ENCODE data around the gene DMXL1.
A peak's percentile ranks its signal among the peaks of the same experiment; 100 is the strongest.
"Not testable (repeated sequence)": the region's sequence is repeated elsewhere in the genome, so short reads cannot be mapped to it uniquely, and the experiment has no call there.

The DMXL1 gene

DNA sequence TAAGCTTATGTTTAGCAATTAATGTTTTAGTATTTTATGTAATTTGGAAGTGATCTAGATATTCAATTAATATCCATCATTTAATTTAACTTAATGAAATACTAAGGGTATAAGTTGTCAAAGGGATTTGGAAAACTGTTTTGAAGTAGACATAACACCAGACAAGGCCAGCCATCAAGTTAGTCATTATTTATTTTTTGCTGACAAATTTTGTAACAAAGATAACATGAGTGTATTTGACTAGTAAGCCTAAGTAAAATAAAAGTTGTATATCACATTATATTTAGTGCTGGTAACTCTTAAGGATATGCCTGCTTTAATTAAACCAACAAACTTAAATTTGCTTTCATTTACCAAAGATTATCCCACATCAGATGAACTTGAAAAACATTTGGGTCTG, 159.1 kb downstream of the DMXL1 start:
- H3K27me3 ChIP-seq (ENCODE audit: control insufficient read depth in 2 of 2, insufficient read depth in 2 of 2, low read length in 2 of 2) = no peaks in the 10 kb centered on the region
- H3K27ac ChIP-seq (ENCODE audit: low read depth in 2 of 2, low read length in 2 of 2) = no peak overlapping the region
- H3K36me3 ChIP-seq (ENCODE audit: control insufficient read depth in 2 of 2, insufficient read depth in 2 of 2, low read length in 2 of 2) = peaks cover 10 to 27% of the 10 kb centered on the region in 2 donors
- H3K9ac ChIP-seq (ENCODE audit: low read depth in 1 of 2, low read length in 2 of 2) = no peak overlapping the region
- no peak overlapping the region for H3K4me3 ChIP-seq (ENCODE audit: low read length in 2 of 2)
- no peaks in the 10 kb centered on the region for H3K4me1 ChIP-seq (ENCODE audit: control insufficient read depth in 2 of 2, insufficient read depth in 2 of 2, low read length in 2 of 2)
- no peaks in the 10 kb centered on the region for H3K9me3 ChIP-seq (ENCODE audit: control insufficient read depth in 2 of 2, low read length in 2 of 2)

DNA sequence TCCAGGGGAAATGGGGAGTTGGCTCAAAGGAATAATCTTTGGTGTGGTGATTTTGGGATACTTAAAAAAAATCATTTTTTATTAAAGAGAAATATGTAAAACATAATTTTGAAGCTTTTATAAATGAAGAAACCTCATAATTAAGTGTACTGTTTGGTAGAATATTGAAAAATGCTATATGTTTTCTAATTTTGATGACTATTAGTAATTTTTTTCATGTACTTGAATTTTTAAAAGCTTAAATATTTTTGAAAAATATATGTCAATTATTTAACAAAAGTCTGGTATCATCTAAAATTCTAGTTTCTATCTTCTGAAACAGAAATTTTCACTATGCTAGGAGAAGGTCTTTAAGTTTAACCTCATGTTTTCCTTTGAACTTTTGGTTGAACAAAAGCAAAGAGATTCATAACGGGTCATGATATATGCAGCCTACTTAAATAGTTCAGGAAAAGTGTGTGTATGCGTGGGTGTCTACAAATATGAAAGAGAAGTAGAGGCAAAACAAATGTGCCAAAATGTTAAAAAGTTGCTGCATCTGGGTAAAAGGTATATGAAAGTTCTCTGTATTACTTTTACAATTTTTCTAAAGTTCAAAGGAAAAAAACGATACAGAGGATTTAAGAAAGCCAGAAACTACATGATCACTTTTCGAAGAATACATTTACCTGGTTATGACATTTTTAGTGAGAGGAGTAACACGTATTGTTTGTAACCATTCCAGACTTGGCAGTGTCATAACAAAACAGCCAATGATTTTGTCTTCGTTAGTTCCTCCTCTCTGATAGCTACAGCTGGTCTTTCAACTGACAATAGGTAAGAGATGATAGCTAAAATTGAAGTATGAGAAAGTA, 167.6 kb downstream of the DMXL1 start:
- Histone ChIP-seq H3K27me3 (ENCODE audit: control insufficient read depth in 2 of 2, insufficient read depth in 2 of 2, low read length in 2 of 2) (no peaks in the 10 kb centered on the region), H3K4me1 (ENCODE audit: control insufficient read depth in 2 of 2, insufficient read depth in 2 of 2, low read length in 2 of 2) (no peaks in the 10 kb centered on the region), H3K27ac (ENCODE audit: low read depth in 2 of 2, low read length in 2 of 2) (no peak overlapping the region), H3K36me3 (ENCODE audit: control insufficient read depth in 2 of 2, insufficient read depth in 2 of 2, low read length in 2 of 2) (peaks cover 4 to 19% of the 10 kb centered on the region in 2 donors), H3K4me3 (ENCODE audit: low read length in 2 of 2) (no peak overlapping the region), H3K9ac (ENCODE audit: low read depth in 1 of 2, low read length in 2 of 2) (no peak overlapping the region), H3K9me3 (ENCODE audit: control insufficient read depth in 2 of 2, low read length in 2 of 2) (no peaks in the 10 kb centered on the region)

DNA sequence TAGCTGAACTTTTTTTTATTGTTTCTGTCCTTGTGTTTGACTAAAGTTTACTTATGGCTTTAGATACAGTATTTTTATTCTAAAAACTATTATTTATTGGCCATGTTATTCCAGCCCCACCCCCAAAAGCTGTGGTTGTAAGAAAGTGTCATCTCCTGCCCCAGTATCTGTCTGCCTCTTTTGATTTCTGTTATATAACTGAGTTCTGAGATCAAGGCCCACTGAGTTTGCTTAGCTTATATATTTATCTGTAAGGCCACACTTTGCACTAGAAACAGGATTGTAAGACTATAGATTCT, 168.2 kb downstream of the DMXL1 start:
- no peaks in the 10 kb centered on the region for H3K27me3 ChIP-seq (ENCODE audit: control insufficient read depth in 2 of 2, insufficient read depth in 2 of 2, low read length in 2 of 2)
- H3K4me3 ChIP-seq (ENCODE audit: low read length in 2 of 2) = no peak overlapping the region
- H3K4me1 ChIP-seq (ENCODE audit: control insufficient read depth in 2 of 2, insufficient read depth in 2 of 2, low read length in 2 of 2) = no peaks in the 10 kb centered on the region
- H3K9ac ChIP-seq (ENCODE audit: low read depth in 1 of 2, low read length in 2 of 2) = no peak overlapping the region
- H3K9me3 ChIP-seq (ENCODE audit: control insufficient read depth in 2 of 2, low read length in 2 of 2) = no peaks in the 10 kb centered on the region
- H3K27ac ChIP-seq (ENCODE audit: low read depth in 2 of 2, low read length in 2 of 2) = no peak overlapping the region
- H3K36me3 ChIP-seq (ENCODE audit: control insufficient read depth in 2 of 2, insufficient read depth in 2 of 2, low read length in 2 of 2) = peaks cover 7 to 19% of the 10 kb centered on the region in 2 donors

DNA sequence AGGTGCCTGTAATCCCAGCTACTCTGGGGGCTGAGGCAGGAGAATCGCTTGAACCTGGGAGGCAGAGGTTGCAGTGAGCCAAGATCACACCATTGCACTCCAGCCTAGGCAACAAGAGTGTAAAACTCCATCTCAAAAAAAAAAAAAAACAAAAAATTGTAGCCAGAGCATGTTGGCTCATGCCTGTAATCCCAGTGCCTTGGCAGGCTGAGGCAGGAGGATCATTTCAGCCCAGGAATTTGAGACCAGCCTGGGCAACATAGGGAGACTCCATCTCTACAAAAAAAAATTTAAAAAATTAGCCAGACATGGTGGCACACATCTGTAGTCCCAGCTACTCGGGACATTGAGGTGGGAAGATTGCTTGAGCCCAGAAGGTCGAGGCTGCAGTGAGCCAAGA, 168.9 kb downstream of the DMXL1 start:
- H3K4me3 ChIP-seq (ENCODE audit: low read length in 2 of 2); H3K27ac ChIP-seq (ENCODE audit: low read depth in 2 of 2, low read length in 2 of 2); H3K9me3 ChIP-seq (ENCODE audit: control insufficient read depth in 2 of 2, low read length in 2 of 2); H3K4me1 ChIP-seq (ENCODE audit: control insufficient read depth in 2 of 2, insufficient read depth in 2 of 2, low read length in 2 of 2); H3K9ac ChIP-seq (ENCODE audit: low read depth in 1 of 2, low read length in 2 of 2); H3K27me3 ChIP-seq (ENCODE audit: control insufficient read depth in 2 of 2, insufficient read depth in 2 of 2, low read length in 2 of 2): not testable (repeated sequence)
- H3K36me3 ChIP-seq (ENCODE audit: control insufficient read depth in 2 of 2, insufficient read depth in 2 of 2, low read length in 2 of 2) = peaks cover 3 to 16% of the 10 kb centered on the region in 2 donors

DNA sequence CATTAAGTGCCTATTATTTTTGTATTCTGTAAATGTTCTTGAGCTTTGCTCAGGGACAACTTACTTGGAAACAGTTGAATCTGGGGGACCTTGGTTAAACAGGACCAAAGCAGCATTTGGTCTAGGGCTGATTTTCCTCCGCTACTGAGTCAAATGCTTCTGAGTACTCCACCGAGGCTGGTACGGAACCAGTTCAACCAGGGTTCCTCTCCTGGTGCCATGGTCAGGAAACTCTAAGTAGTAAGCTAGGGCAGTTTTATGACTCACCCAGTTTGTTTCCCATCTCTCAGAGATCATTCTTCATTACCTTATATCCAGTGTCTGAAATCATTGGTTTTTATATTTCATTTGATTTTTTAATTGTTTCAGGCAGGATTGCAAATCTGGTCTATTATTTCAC, 173.0 kb downstream of the DMXL1 start:
- Histone ChIP-seq H3K27me3 (ENCODE audit: control insufficient read depth in 2 of 2, insufficient read depth in 2 of 2, low read length in 2 of 2) (no peaks in the 10 kb centered on the region), H3K36me3 (ENCODE audit: control insufficient read depth in 2 of 2, insufficient read depth in 2 of 2, low read length in 2 of 2) (peaks cover 3 to 8% of the 10 kb centered on the region in 2 donors), H3K4me3 (ENCODE audit: low read length in 2 of 2) (no peak overlapping the region), H3K27ac (ENCODE audit: low read depth in 2 of 2, low read length in 2 of 2) (no peak overlapping the region), H3K9ac (ENCODE audit: low read depth in 1 of 2, low read length in 2 of 2) (no peak overlapping the region), H3K4me1 (ENCODE audit: control insufficient read depth in 2 of 2, insufficient read depth in 2 of 2, low read length in 2 of 2) (no peaks in the 10 kb centered on the region), H3K9me3 (ENCODE audit: control insufficient read depth in 2 of 2, low read length in 2 of 2) (no peaks in the 10 kb centered on the region)

DNA sequence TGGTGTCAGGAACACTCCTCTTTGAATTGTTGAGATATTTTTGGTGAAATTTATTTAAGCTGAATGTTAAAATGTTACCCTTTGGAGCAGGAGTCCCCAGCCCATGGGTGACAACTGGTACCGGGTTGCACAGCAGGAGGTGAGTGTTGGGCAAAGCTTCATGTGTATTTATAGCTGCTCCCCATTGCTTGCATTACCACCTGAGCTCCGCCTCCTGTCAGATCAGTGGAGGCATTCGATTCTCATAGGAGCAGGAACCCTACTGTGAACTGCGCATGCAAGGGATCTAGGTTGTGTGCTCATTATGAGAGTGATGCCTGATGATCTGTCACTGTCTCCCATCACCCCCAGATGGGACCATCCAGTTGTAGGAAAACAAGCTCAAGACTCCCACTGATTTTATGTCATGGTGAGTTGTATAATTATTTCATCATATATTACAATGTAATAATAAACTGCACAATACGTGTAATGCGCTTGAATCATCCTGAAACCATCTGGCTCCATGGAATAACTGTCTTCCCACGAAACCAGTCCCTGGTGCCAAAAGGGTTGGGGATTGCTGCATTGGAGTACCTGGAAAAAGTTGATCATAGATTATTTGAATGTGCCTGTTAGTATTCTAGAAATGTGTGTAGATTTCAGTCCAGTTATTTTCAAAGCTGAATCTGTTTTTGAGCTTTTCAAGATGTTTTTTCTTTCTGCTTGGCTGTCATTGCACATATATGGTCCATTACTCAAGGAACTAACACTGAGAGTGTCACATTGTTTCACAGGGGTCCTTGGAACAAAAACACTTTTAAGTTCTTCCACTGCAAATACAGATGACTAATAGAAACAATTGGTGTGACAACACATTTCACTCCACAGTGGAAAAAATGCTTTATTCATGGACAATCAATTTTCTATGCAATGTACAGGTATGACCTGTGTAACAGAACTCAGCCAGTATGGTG, 180.3 kb downstream of the DMXL1 start:
- H3K27ac ChIP-seq (ENCODE audit: low read depth in 2 of 2, low read length in 2 of 2) = no peak overlapping the region
- no peak overlapping the region for H3K4me3 ChIP-seq (ENCODE audit: low read length in 2 of 2)
- peaks cover 5 to 8% of the 10 kb centered on the region in 2 donors for H3K4me1 ChIP-seq (ENCODE audit: control insufficient read depth in 2 of 2, insufficient read depth in 2 of 2, low read length in 2 of 2)
- no peaks in the 10 kb centered on the region for H3K9me3 ChIP-seq (ENCODE audit: control insufficient read depth in 2 of 2, low read length in 2 of 2)
- H3K27me3 ChIP-seq (ENCODE audit: control insufficient read depth in 2 of 2, insufficient read depth in 2 of 2, low read length in 2 of 2) = no peaks in the 10 kb centered on the region
- peaks cover 0 to 2% of the 10 kb centered on the region in 2 donors for H3K36me3 ChIP-seq (ENCODE audit: control insufficient read depth in 2 of 2, insufficient read depth in 2 of 2, low read length in 2 of 2)
- no peak overlapping the region for H3K9ac ChIP-seq (ENCODE audit: low read depth in 1 of 2, low read length in 2 of 2)

DNA sequence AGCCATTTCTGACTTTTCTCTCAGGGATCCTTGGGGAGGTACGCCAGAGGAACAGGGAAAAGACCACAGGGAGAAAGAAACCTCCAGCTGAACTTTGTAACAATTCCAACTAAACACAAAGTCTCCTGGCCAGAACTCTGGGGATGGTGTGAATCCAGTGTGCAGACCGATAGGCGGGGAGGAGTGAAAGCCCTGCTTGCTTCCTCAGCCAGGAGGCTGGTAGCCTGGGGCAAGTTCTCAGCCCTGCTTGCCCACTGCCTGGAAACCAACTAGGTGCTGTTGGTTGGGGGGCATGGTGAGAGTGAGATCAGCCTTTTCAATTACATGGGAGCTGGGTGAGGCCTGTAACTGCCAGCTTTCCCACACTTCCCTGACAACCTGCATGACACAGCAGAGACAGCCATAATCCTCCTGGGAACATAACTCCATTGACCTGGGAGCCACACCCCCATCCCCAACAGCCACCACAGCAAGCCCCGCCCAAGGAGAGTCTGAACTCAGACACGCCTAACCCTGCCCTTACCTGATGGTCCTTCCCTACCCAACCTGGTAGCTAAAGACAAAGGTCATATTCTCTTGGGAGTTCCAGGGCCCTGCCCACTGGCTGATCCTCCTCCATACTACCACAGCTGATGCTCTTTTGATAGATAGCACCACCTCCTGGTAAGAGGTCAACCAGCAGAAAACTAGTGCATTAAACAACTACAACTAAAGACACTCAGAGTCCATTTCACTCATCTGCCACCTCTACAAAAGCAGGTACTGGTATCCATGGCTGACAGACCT, 184.9 kb downstream of the DMXL1 start:
- Histone ChIP-seq H3K27me3 (ENCODE audit: control insufficient read depth in 2 of 2, insufficient read depth in 2 of 2, low read length in 2 of 2) (no peaks in the 10 kb centered on the region), H3K9ac (ENCODE audit: low read depth in 1 of 2, low read length in 2 of 2) (peak overlapping the region; percentile 35 to 39), H3K27ac (ENCODE audit: low read depth in 2 of 2, low read length in 2 of 2) (peak overlapping the region; percentile 84 to 86)

DNA sequence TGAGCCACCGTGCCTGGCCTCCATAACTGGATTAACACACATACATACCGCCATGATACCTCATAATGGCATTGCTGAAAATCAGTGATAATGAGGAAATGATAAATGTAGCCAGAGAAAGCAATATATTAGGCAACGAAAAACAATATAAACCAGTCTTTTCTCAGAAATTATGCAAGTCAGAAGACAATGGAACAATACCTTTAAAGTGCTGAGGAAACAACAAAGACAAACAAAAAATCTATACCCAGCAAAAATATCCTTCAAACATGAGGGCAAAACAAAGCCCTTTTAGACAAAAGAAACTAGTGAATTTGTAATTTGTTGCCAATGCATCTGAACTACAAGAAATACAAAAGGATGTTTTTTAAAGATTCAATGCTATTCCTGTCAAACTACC, 186.7 kb downstream of the DMXL1 start:
- Histone ChIP-seq H3K9me3 (ENCODE audit: control insufficient read depth in 2 of 2, low read length in 2 of 2) (no peaks in the 10 kb centered on the region), H3K27ac (ENCODE audit: low read depth in 2 of 2, low read length in 2 of 2) (no peak overlapping the region), H3K4me3 (ENCODE audit: low read length in 2 of 2) (no peak overlapping the region), H3K9ac (ENCODE audit: low read depth in 1 of 2, low read length in 2 of 2) (no peak overlapping the region), H3K36me3 (ENCODE audit: control insufficient read depth in 2 of 2, insufficient read depth in 2 of 2, low read length in 2 of 2) (no peaks in the 10 kb centered on the region), H3K4me1 (ENCODE audit: control insufficient read depth in 2 of 2, insufficient read depth in 2 of 2, low read length in 2 of 2) (peaks cover 5 to 9% of the 10 kb centered on the region in 2 donors), H3K27me3 (ENCODE audit: control insufficient read depth in 2 of 2, insufficient read depth in 2 of 2, low read length in 2 of 2) (no peaks in the 10 kb centered on the region)

More for the DNA sequence above, 184.9 kb downstream of the DMXL1 start:
- H3K36me3 ChIP-seq (ENCODE audit: control insufficient read depth in 2 of 2, insufficient read depth in 2 of 2, low read length in 2 of 2) = peaks cover 0 to 2% of the 10 kb centered on the region in 2 donors
- H3K9me3 ChIP-seq (ENCODE audit: control insufficient read depth in 2 of 2, low read length in 2 of 2) = no peaks in the 10 kb centered on the region
- H3K4me1 ChIP-seq (ENCODE audit: control insufficient read depth in 2 of 2, insufficient read depth in 2 of 2, low read length in 2 of 2) = peaks cover 5 to 9% of the 10 kb centered on the region in 2 donors
- H3K4me3 ChIP-seq (ENCODE audit: low read length in 2 of 2) = no peak overlapping the region

DNA sequence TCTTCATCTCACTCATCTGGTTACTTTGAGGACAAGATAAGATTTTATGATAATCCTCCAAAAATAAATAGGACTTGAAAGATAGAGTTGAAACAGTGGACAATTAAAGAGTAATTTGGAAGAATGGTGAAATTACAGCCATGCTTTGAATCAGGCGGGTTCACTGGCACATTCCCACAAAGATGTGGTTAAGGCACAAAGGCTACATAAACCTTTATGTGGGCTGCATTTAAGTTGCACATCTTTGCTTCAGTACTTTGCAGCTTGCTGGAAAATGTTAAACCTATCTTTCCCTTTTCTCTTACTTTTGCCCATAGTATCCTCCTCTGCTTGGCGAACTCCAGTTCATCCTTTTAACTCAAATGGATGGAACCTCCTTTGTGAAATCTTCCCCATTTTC, 192.8 kb downstream of the DMXL1 start:
- no peak overlapping the region for H3K9ac ChIP-seq (ENCODE audit: low read depth in 1 of 2, low read length in 2 of 2)
- no peaks in the 10 kb centered on the region for H3K36me3 ChIP-seq (ENCODE audit: control insufficient read depth in 2 of 2, insufficient read depth in 2 of 2, low read length in 2 of 2)
- no peaks in the 10 kb centered on the region for H3K9me3 ChIP-seq (ENCODE audit: control insufficient read depth in 2 of 2, low read length in 2 of 2)
- no peaks in the 10 kb centered on the region for H3K27me3 ChIP-seq (ENCODE audit: control insufficient read depth in 2 of 2, insufficient read depth in 2 of 2, low read length in 2 of 2)
- H3K4me3 ChIP-seq (ENCODE audit: low read length in 2 of 2) = no peak overlapping the region
- H3K4me1 ChIP-seq (ENCODE audit: control insufficient read depth in 2 of 2, insufficient read depth in 2 of 2, low read length in 2 of 2) = peaks cover 0 to 4% of the 10 kb centered on the region in 2 donors
- H3K27ac ChIP-seq (ENCODE audit: low read depth in 2 of 2, low read length in 2 of 2) = no peak overlapping the region

All from mucosa of rectum (tissue), 2 donors.